GM12864 (cell line): ENCODE measurements around the gene C6orf47.

ENCODE experiments used
- DNase-seq: peaks from one replicate; pipeline ENCODE4 v3.0.0-alpha.2; 2011; ENCODE audit warnings: low read depth
- H3K4me3 ChIP-seq: 2 replicates; pipeline ENCODE4 v1.5.1; 2011; ENCODE audit warnings: mild to moderate bottlenecking, low read depth, low read length, control low read depth
- TF ChIP-seq, protein P1 (sequence below): IDR thresholded peaks from 2 replicates; pipeline ENCODE4 v1.5.1; 2011; ENCODE audit warnings: low read depth, mild to moderate bottlenecking, moderate library complexity, low read length, control low read depth, inconsistent platforms; ENCODE audit errors: missing control alignments

Gene C6orf47

DNA sequence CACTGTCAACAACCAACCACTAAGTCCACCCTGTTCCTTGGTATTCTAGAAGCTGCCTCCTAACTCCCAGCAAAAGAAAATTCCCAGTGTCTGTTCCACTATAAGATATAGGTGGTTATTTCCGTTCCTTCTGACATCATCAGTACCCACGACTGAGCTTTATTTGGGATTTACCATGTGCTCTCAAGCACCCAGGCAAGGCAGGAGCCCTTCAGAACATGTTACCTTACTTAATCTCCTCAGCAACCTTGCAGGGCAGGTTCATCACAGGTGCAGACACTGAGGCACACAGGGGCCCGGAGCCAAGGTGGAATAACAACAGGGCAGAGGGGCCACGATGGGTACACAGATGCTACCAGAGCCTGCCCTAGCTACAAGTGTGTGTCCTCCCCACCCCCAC lies 31.8 kb upstream of the C6orf47 start:
- no peak for DNase-seq
- TF ChIP-seq, protein P1, sequence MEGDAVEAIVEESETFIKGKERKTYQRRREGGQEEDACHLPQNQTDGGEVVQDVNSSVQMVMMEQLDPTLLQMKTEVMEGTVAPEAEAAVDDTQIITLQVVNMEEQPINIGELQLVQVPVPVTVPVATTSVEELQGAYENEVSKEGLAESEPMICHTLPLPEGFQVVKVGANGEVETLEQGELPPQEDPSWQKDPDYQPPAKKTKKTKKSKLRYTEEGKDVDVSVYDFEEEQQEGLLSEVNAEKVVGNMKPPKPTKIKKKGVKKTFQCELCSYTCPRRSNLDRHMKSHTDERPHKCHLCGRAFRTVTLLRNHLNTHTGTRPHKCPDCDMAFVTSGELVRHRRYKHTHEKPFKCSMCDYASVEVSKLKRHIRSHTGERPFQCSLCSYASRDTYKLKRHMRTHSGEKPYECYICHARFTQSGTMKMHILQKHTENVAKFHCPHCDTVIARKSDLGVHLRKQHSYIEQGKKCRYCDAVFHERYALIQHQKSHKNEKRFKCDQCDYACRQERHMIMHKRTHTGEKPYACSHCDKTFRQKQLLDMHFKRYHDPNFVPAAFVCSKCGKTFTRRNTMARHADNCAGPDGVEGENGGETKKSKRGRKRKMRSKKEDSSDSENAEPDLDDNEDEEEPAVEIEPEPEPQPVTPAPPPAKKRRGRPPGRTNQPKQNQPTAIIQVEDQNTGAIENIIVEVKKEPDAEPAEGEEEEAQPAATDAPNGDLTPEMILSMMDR = no peak

DNA sequence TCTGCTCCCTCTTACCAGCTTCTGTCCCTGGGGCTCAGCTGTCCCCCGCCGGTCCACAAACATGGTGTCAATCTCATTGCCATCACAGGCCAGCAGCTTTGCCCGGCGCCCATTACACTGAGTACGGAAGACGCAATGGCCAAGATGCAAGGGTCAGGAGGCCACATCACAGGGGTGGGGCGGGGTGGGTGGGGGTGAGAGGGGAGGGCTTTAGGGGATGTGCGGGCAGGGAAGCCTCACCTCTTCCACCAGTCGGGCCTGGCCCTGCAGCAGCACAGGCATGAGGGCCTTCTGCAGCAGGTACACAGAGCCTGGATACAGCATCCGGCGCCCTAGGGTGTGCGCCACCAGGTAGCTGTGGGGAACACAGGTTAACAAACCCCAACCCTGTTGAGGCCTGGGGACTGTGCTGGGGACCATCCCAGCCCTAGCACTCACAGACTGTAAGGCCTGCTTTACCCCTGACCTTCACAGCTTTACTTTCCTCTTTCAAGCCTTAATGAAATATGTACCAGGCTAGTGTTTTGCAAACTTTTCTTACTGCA lies 31.1 kb upstream of the C6orf47 start:
- H3K4me3 ChIP-seq = no peak overlapping the region
- TF ChIP-seq, protein P1 = no peak
- no peak for DNase-seq

More for the DNA sequence above, 31.8 kb upstream of the C6orf47 start:
- no peak overlapping the region for H3K4me3 ChIP-seq

DNA sequence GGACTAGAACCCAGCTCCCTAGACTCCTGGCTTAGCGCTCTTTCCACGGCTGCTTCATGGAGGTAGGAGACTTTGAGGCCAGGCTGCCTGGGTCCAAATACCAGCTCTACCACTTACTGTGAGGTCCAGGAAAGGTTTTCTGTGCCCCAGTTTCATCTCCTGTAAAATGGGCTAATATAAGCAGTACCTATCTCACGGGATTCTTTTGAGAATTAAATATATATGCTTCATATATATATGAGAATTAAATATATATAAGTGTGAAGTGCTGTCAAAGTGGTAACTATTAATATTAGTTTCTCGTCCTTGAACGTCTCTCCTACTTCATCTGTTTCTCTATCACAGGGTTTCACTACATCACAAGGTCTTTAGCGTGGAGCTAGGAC lies 30.5 kb upstream of the C6orf47 start:
- no peak for DNase-seq
- H3K4me3 ChIP-seq = no peak overlapping the region
- TF ChIP-seq, protein P1 = no peak

DNA sequence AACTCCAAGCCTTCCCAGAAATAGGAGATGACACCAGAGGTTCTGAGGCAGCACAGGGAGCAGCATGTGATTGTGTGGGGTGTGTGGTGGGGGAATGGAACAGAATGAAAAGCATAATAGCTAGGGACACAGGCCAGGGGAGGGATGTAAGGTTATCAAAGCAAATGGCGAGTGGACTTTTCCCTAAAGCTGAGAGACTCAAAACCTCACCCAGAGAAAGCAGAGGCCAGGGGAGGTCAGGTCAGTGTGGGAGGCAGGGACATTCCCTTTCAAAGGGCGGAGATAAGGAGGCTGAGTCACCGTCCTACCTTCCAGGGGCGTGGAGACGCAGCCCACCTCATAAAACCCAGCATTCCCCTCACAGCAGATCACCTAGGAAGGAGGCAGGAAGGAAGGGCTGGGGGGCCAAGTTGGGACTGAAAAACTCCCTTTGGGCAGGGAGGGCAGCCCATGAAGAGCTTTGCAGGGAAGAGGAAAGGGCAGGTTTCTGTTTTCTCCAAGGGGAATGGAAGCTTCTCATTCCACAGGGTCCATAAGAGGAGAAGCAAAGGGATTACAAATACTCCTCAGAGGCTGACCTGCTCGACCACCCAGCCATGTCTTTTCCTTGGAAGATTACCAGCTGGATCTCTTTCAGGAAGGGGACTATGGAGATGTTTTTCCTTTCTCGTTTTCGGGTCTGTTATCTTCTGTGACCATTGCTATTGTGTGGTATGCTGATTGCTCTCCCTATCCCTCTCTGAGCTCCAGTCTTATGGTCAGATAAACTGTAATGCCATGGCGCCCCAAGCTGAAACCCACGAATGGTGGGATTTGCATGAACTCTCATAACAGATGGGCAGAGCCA lies 29.9 kb upstream of the C6orf47 start:
- H3K4me3 ChIP-seq = no peak overlapping the region
- DNase-seq = no peak
- TF ChIP-seq, protein P1 = no peak

DNA sequence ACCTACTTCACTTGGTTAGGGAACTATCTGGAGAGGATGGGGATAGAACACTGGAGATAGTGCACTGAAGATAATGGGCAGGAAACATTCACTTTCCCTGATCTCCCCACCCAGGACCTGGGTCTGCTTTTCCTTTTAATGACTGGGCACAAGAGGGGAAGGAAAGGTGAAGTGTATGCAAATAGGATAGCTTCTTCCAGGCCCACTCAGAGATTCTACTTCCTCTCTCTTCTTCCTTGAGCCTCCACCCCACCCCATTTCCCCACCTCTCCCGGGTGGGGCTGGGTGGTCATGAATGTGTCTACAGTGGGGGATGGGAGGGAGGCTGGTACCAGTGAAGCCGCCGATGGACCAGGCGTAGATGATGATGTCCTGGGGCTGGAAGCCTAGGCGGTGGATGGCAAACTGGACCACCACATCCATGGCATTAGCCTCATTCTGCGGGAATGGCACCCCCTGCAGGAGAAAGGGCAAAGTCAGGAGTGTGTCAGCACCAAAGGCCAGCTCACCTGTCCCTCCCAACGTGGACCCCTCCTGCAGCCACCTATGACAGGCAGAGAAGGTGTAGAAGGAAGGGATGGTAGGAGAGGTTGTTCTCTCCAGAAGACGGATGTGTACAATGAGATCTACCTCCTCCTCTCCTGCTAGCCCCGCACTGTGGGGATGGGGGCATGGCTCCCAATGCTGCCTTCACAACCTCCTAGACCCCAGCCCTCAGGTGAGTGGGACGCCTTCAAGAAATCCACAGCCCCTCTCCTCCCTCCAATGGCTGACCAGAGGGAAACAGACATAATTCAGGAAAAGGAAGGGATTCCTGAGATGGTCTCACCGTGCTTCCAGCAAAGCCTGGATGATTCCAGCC lies 28.9 kb upstream of the C6orf47 start:
- no peak for DNase-seq
- no peak overlapping the region for H3K4me3 ChIP-seq
- TF ChIP-seq, protein P1 = peak; percentile 61

DNA sequence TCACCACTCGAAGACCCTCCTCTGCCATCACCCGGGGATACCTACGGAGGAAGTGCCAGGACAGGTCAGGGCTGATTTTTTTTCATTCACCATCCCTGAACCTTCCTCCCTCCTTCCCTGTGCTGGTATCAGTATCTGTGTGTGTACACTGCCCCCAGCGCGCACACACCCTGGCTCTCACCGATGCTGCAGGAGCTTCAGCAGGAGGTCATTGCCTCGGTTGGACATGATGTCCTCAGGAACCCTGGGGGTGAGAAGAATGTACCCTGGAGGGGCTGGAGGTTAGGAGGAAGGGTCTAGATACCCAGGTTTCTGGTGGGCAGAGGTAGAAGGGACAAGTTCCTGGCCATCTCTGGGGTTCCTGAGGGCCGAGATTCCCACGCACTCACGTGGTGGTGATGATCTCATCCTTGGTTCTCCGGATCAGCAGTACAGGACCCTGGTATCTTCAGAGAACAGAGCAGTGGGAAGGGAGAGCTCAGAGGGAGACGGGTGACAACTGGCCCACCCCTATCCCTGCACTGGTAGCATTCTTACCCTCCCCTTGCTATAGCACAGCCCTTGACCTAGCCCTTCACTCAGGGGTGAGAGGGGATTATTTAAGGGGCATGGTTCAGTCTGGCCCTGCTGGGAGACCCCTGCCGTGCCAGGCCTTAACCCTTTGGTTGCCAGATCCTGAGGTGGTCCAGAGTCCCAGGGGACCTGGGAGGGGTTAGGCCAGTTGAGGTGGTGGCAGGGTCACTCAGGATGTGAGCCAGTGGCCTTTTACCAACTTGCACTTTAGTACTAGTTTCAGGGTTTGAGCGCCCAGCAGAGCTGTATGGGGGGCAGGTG lies 27.5 kb upstream of the C6orf47 start:
- TF ChIP-seq, protein P1 = no peak
- DNase-seq = no peak

More for the DNA sequence above, 27.5 kb upstream of the C6orf47 start:
- H3K4me3 ChIP-seq = no peak overlapping the region
